HG02943 (cell line): ENCODE data around the gene PCBP3.
"Not testable (repeated sequence)": the region's sequence is repeated elsewhere in the genome, so short reads cannot be mapped to it uniquely, and the experiment has no call there.

Experiments
- ATAC-seq: cut with Tn5 transposase; IDR thresholded peaks from one replicate; pipeline ENCODE4 v1.9.1; 2021; ENCODE audit warnings: mild to moderate bottlenecking, low read depth, moderate library complexity; ENCODE audit not compliant: unreplicated experiment

Gene PCBP3

DNA sequence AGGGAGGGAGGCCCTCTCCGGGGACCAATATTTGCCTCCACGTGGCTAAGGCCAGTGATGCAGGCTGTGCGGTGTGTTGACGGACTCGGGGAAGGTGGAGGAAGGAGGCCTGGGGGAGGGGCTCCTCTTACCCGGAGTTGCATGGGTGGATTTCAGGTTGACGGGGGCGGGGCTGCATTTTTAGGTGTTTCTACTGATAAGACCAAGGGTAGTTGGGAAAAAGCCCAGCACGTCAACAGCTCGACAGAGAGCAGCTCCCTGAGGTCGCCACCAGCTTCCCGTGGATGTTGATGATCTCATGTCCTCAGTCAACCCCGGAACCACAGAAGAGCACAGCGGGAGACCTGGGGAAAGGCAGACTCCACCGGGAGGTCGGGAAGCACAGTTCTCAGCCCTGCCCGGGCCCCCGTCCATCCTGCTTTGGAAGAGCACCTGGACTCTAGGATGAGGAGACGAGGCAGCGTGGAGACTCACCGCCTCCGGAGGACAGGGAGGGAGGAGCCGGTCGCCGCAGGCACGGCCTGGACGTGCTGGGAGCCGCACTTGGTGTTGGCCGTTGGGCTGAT lies 305.1 kb downstream of the PCBP3 start:
- no peak for ATAC-seq

GRCh38 chr21:45949928-45950739 lies 306.6 kb downstream of the PCBP3 start:
- ATAC-seq: no peak

- ATAC-seq: no peak
Observed at GRCh38 chr21:45950740-45951515, 307.4 kb downstream of the PCBP3 start.

GRCh38 chr21:45951676-45952075 lies 308.2 kb downstream of the PCBP3 start:
- no peak for ATAC-seq

DNA sequence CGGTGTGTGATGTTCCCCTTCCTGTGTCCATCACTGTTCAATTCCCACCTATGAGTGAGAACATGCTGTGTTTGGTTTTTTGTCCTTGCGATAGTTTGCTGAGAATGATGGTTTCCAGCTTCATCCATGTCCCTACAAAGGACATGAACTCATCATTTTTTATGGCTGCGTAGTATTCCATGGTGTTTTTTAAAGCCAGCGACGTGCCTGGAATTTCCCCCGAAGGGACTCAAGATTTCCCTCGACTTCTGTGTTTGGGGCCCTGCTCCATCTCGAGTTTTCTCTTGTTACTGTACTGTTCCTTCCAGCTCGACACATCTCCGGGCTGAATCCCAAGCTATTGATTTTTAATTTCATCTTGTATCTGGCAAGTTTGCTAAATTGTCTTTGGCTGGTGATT lies 309.0 kb downstream of the PCBP3 start:
- not testable (repeated sequence) for ATAC-seq

DNA sequence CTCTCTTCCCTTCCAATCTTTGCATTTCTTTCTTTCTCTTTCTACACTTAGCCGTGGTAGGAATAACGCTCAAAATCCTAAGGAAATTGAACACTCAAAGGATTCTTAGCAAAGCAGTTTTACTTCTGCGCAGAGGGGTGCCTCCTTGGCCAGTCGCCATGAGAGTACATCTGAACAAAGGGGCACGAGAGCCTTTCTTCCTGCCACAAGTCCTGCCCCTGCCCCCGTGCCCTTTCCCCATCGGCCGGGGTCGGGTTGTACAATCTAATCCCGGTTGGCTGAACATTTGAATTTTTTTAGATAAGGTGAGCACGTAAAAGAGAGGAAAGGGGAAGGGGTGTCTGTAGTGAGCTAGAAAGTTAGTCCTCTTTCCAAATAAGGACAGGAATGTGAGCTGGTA lies 309.4 kb downstream of the PCBP3 start:
- ATAC-seq: no peak

GRCh38 chr21:45954261-45954660 lies 310.7 kb downstream of the PCBP3 start:
- ATAC-seq: no peak

GRCh38 chr21:45954921-45955320 lies 311.4 kb downstream of the PCBP3 start:
- no peak for ATAC-seq

- ATAC-seq: no peak
Observed at GRCh38 chr21:45957551-45957950, 314.0 kb downstream of the PCBP3 start.

DNA sequence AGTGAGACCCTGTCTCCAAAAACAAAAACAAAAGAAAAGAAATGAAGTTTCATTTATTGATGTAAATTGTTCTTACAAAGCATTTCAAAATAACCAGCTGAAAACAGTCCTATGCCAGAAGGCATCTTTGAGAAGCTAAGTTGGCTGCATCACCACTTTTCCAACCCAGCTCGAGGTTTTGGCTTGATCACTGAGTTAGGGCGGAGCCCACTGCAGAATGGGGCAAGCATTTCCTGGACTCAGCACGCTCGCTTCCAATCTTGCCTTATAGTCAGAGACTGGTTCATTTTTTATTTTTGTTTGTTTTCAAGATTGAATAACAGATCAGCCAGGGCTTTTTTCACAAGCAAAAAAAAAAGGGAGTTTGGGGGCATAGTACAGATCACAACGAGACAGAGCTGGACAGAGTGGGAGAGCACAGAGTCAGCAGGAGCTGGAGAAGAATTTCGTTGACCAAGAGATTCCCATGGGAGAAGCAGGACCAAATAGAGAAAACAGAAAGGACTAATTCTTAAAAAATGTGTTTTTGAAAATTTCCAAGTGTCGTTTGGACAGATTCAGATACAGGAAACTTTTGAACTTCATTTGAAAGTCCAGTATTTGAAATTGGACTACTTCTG lies 314.6 kb downstream of the PCBP3 start:
- ATAC-seq: no peak

- ATAC-seq: no peak
Observed at GRCh38 chr21:45959182-45959581, 315.7 kb downstream of the PCBP3 start.

DNA sequence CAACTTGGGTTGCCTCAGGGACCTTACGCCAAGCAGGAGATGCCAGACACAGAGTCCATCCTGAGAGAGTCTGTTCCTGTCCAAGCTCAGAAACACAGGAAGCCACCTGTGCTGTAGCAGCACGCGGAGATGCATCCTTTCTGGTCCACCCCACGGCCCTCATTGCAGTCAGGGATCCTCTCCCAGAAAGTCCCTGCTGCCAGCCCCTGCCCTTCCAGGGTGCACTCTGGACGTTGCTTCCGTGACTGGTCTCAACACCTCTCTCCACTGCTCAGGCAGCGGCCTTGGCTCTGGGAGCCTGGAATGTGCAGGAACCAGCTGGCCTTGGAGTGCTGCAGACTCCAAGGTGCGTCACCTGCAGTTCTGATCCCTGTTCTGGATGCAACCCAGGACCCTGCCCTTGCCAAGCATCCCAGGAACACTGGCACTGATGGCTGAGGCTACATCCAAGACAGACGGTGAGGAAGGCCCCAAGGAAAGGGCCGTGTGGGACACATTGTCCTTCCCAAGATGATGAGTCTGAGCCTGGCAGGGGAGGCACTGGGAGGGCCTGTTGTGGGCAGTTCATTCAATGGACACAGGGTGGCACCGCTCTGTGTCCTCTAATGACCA lies 316.4 kb downstream of the PCBP3 start:
- ATAC-seq: no peak

DNA sequence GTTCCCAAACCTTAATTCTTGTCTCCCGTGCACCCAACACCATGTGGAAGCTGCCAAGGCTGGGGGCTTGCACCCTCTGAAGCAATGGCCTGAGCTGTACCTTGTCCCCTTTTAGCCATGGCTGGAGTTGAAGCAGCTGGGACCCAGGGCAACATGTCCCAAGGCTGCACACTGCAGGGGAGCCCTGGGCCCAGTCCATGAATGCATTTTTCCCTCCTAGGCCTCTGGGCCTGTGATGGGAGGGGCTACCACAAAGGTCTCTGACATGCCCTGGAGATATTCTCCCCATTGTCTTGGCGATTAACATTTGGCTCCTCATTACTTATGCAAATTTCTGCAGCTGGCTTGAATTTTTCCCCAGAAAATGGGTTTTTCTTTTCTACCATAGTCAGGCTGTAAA lies 317.9 kb downstream of the PCBP3 start:
- not testable (repeated sequence) for ATAC-seq

- no peak for ATAC-seq
Observed at GRCh38 chr21:45962531-45963231, 319.2 kb downstream of the PCBP3 start.

DNA sequence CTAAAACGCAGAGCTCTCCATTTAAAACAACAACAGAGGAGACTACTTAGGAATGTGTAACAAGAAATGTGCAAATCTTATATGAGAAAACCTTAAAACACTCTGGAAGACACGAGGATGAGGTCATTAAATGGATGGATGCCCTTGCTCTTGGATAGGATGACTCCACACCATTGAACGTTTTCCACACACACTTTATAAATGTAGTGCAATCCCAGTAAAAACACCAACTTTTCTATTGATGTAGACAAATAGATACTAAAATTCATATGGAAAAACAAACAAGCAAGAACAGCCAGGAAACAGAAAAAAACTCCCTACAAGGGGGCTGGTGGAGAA lies 319.7 kb downstream of the PCBP3 start:
- ATAC-seq: no peak

DNA sequence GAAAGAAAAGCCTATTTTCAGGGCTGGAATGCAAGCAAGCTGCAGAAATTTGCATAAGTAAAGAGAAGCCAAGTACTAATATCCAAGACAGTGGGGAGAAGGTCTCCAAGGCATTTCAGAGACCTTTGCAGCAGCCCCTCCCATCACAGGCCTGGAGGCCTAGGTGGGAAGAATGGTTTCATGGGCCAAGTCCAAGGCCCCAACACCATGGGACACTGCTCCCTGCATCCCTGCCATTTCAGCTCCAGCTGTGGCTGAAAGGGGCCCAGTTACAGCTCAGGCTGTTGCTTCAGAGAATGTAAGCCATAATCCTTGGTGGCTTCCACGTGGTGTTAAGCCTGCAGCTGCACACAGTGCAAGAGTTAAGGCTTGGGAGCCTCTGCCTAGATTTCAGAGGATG lies 321.1 kb downstream of the PCBP3 start:
- no peak for ATAC-seq

- ATAC-seq: no peak
Observed at GRCh38 chr21:45965084-45965809, 321.7 kb downstream of the PCBP3 start.

DNA sequence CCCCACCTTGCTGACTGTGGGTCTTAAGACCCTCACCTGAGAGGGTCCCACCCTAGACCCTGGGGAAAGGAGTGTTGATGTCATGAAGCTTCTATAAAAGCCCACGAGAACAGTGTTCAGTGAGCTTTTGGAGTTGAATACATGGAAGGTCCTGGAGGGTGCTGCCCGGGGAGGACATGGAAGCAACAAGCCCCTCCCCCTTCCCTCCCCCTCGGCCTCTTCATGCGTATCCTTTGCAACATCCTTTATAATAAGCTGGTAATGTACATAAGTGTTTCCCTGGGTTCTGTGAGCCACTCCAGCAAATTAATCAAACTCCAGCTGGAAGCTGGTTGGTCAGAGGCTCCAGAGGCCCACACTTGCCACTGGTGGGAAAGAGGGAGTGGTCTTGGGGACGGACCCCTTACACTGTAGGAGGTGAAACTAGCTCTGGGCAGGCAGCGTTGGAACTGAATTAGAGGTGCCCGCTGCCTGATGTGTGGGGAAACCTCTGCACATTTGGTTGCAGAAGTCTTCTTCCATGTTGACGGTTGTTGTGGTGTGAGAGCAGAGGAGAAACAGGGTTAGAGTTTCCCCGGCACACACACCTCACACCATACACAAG lies 323.4 kb downstream of the PCBP3 start:
- no peak for ATAC-seq
